Endodermal cell (in vitro differentiated cells): Measurements from ENCODE around the gene PIM1. TPM values are rescaled to one million over a fixed set of nuclear protein-coding genes. Genes with fewer than 3 reads are reported as not detected.

Experiments
- DNase-seq: peaks from one replicate; pipeline ENCODE4 v3.0.0-alpha.2; 2017
- H3K27ac ChIP-seq: 2 replicates; pipeline ENCODE4 v1.5.1; 2013; ENCODE audit warnings: mild to moderate bottlenecking, low read depth, low read length, moderate library complexity
- H3K27me3 ChIP-seq: 2 replicates; pipeline ENCODE4 v1.6.1; 2013; ENCODE audit warnings: mild to moderate bottlenecking, low read length, moderate library complexity; ENCODE audit not compliant: insufficient read depth, control insufficient read depth, poor library complexity, severe bottlenecking
- H3K36me3 ChIP-seq: 2 replicates; pipeline ENCODE4 v1.7.0; 2013; ENCODE audit warnings: mild to moderate bottlenecking, low read length, moderate library complexity; ENCODE audit not compliant: control insufficient read depth, insufficient read depth
- H3K4me1 ChIP-seq: one replicate; pipeline ENCODE4 v1.7.0; 2013; ENCODE audit warnings: low read length; ENCODE audit not compliant: control insufficient read depth, insufficient read depth
- H3K4me3 ChIP-seq: 2 replicates; pipeline ENCODE4 v1.5.1; 2013; ENCODE audit warnings: mild to moderate bottlenecking, low read length, moderate library complexity
- H3K9ac ChIP-seq: 2 replicates; pipeline ENCODE4 v1.6.1; 2013; ENCODE audit warnings: mild to moderate bottlenecking, low read length, moderate library complexity; ENCODE audit not compliant: poor library complexity, severe bottlenecking; ENCODE audit errors: extremely low read depth
- H3K9me3 ChIP-seq: 2 replicates; pipeline ENCODE4 v1.6.1; 2013; ENCODE audit warnings: mild to moderate bottlenecking, low read length, moderate library complexity; ENCODE audit not compliant: control insufficient read depth
- H3K27ac Mint-ChIP-seq: 2 replicates; pipeline ENCODE4 v1.8.0; 2020; ENCODE audit warnings: mixed read lengths
- H3K27me3 Mint-ChIP-seq: 2 replicates; pipeline ENCODE4 v1.8.0; 2021; ENCODE audit warnings: mild to moderate bottlenecking, mixed read lengths; ENCODE audit not compliant: insufficient read depth
- H3K36me3 Mint-ChIP-seq: 2 replicates; pipeline ENCODE4 v1.8.0; 2020; ENCODE audit warnings: low read depth, mixed read lengths
- H3K4me1 Mint-ChIP-seq: 2 replicates; pipeline ENCODE4 v1.8.0; 2020; ENCODE audit warnings: mixed read lengths
- H3K4me3 Mint-ChIP-seq: 2 replicates; pipeline ENCODE4 v1.8.0; 2020; ENCODE audit warnings: mild to moderate bottlenecking, moderate library complexity, mixed read lengths
- H3K9me3 Mint-ChIP-seq: 2 replicates; pipeline ENCODE4 v1.8.0; 2020; ENCODE audit warnings: mild to moderate bottlenecking, mixed read lengths
- WGBS, 2 experiments: methylation state at CpG; one replicate each; pipeline versions ENCODE4 v1.1.5 to v1.1.7; 2013; ENCODE audit warnings: missing lambda C conversion rate in 2 of 2, mixed read lengths in 1 of 2; ENCODE audit not compliant: insufficient coverage in 1 of 2, insufficient read length in 1 of 2; 5-methylcytosine and 5-hydroxymethylcytosine counted together
- total RNA-seq, 2 donors: library from RNA; stranded (reverse); fragmentation: NEBNext Ultra II Directional in 1 of 2; extraction: Animal tissue kit (Norgen Biotek cat#: 25700) in 1 of 2; gene quantifications; 2 replicates in 1 of 2; 3 replicates in 1 of 2; pipeline ENCODE4 v1.2.1, GENCODE V29; 2021
- TF ChIP-seq, protein P1 (sequence below): fragments of 200-600 bp; sonication (generic); conservative IDR thresholded peaks from 2 replicates; pipeline ENCODE4 v1.5.0; 2021; ENCODE audit warnings: antibody characterized with exemption, mild to moderate bottlenecking

The PIM1 gene
- total RNA-seq, 2 donors from 2014 or later = 43.9 to 65.3 TPM

DNA sequence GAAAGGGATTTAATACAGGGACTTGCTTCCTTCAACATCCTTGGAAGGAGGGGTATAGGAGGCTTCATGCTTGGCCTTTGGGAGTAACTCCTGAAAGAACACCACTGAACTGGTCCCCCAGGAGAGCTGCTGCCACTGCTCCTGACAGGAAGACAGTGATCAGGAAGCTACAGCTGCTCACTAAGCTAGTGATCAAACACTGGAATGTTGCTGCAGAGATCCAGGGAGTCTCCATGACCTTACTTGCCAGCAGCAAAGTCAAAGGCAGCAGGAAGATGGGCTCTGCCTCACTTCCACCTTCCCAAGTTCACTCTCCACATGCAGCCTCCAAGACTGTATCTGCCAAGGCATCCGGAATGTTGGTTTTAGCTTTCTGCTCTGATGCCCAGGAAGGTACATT, 31.8 kb downstream of the PIM1 start:
- Histone ChIP-seq H3K9ac (no peak overlapping the region), H3K27me3 (no peaks in the 10 kb centered on the region), H3K9me3 (no peaks in the 10 kb centered on the region), H3K36me3 (no peaks in the 10 kb centered on the region), H3K27ac (no peak overlapping the region), H3K4me1 (no peaks in the 10 kb centered on the region), H3K4me3 (no peak overlapping the region)
- H3K9me3 Mint-ChIP-seq = no peaks in the 10 kb centered on the region
- no peaks in the 10 kb centered on the region for H3K27me3 Mint-ChIP-seq
- no peak overlapping the region for H3K4me3 Mint-ChIP-seq
- H3K4me1 Mint-ChIP-seq = no peaks in the 10 kb centered on the region
- no peak overlapping the region for H3K27ac Mint-ChIP-seq
- WGBS, 2 experiments = 76 to 86% methylated on average over 1 of the region's 1 CpG
- TF ChIP-seq, protein P1, sequence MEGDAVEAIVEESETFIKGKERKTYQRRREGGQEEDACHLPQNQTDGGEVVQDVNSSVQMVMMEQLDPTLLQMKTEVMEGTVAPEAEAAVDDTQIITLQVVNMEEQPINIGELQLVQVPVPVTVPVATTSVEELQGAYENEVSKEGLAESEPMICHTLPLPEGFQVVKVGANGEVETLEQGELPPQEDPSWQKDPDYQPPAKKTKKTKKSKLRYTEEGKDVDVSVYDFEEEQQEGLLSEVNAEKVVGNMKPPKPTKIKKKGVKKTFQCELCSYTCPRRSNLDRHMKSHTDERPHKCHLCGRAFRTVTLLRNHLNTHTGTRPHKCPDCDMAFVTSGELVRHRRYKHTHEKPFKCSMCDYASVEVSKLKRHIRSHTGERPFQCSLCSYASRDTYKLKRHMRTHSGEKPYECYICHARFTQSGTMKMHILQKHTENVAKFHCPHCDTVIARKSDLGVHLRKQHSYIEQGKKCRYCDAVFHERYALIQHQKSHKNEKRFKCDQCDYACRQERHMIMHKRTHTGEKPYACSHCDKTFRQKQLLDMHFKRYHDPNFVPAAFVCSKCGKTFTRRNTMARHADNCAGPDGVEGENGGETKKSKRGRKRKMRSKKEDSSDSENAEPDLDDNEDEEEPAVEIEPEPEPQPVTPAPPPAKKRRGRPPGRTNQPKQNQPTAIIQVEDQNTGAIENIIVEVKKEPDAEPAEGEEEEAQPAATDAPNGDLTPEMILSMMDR = no peak
- DNase-seq = no peak
- H3K36me3 Mint-ChIP-seq = no peaks in the 10 kb centered on the region

DNA sequence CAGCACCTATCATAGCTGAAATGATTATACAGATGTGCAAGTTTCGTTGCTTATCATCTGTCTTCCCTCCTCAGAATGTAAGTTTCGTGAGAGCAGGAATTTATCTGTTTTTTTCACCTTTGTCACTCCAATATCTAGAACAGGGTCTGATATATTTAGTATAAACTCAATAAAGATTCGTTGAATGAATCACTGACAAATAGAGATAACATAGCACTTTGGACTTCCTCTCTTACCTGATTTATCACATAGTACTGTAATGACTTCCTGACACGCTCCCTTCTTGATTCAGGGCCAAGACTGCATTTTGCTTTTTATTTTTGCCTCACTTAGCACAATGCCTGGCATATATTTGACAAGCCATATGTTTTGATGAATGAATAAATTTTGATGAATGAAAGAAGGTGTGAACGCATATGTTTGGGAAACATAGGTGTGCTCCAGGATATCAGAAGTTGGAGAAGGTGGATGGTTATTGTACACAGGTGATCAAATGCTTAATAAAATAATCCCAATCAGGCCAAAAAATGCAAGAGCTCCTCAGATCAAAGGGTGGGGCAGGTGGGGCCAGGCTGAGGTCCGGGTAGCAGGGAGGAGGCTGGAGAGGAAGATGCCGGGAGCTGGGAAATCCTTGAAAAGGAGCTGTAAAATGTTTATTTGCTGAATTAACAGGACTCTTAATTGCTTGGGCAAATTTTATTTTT, 33.0 kb downstream of the PIM1 start:
- Histone ChIP-seq H3K9me3 (no peaks in the 10 kb centered on the region), H3K27ac (no peak overlapping the region), H3K27me3 (no peaks in the 10 kb centered on the region), H3K4me1 (no peaks in the 10 kb centered on the region), H3K9ac (no peak overlapping the region), H3K36me3 (no peaks in the 10 kb centered on the region), H3K4me3 (no peak overlapping the region)
- peak overlapping the region; percentile 4 for H3K27ac Mint-ChIP-seq
- WGBS, 2 experiments = 89 to 90% methylated on average over 2 to 7 of the region's 7 CpGs
- no peaks in the 10 kb centered on the region for H3K36me3 Mint-ChIP-seq
- H3K4me1 Mint-ChIP-seq = no peaks in the 10 kb centered on the region
- TF ChIP-seq, protein P1 = no peak
- H3K4me3 Mint-ChIP-seq = no peak overlapping the region
- DNase-seq = peak; percentile 6
- no peaks in the 10 kb centered on the region for H3K27me3 Mint-ChIP-seq
- H3K9me3 Mint-ChIP-seq = no peaks in the 10 kb centered on the region

DNA sequence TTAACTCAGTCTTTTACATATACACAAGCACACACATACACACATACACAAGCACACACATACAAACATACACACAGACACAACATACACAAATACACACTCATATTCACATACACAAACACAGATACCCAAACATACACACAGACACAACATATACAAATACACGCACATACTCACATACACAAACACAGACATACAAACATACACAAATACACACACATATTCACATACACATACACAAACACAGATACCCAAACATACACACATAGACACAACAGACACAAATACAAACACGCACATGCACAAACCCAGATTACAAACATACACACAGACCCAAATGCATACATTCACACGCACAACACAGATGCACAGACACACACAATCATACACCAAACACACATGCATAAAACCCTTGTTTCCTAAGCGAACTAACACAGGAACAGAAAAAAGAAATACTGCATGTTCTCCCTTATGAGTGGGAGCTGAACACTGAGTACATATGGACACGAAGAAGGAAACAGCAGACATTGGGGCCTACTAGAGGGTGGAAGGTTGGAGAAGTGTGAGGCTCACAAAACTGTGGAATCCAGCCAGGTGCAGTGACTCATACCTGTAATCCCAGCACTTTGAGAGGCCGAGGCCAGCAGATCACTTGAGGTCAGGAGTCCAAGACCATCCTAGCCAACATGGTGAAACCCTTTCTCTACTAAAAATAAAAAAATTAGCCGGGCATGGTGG, 34.2 kb downstream of the PIM1 start:
- Mint-ChIP-seq H3K4me3 (no peak overlapping the region), H3K9me3 (no peaks in the 10 kb centered on the region), H3K27ac (no peak overlapping the region), H3K4me1 (no peaks in the 10 kb centered on the region), H3K36me3 (no peaks in the 10 kb centered on the region), H3K27me3 (no peaks in the 10 kb centered on the region)
- DNase-seq = no peak
- H3K4me1 ChIP-seq = no peaks in the 10 kb centered on the region
- no peak overlapping the region for H3K27ac ChIP-seq
- TF ChIP-seq, protein P1 = no peak
- H3K9ac ChIP-seq = no peak overlapping the region
- no peaks in the 10 kb centered on the region for H3K27me3 ChIP-seq
- no peaks in the 10 kb centered on the region for H3K36me3 ChIP-seq
- no peaks in the 10 kb centered on the region for H3K9me3 ChIP-seq
- H3K4me3 ChIP-seq = no peak overlapping the region
- 64 to 88% methylated on average over 2 to 7 of the region's 7 CpGs for WGBS, 2 experiments
